Hepatocyte (in vitro differentiated cells): ENCODE results near the gene FNDC3B.

Experiments
- EZH2 ChIP-seq: fragments of 200-600 bp; sonication (generic); IDR thresholded peaks from 2 replicates; pipeline ENCODE4 v1.6.1; 2016; ENCODE audit warnings: antibody characterized with exemption, mild to moderate bottlenecking, borderline replicate concordance
- EZH2phosphoT487 ChIP-seq: fragments of 200-600 bp; sonication (generic); IDR thresholded peaks from one replicate; pipeline ENCODE4 v1.6.1; 2018; ENCODE audit warnings: antibody characterized with exemption, mild to moderate bottlenecking, low read depth, moderate library complexity; ENCODE audit not compliant: unreplicated experiment, severe bottlenecking
- TF ChIP-seq, protein P1 (sequence below): fragments of 200-600 bp; sonication (generic); IDR thresholded peaks from 2 replicates; pipeline ENCODE4 v1.5.1; 2016; ENCODE audit warnings: antibody characterized with exemption, mild to moderate bottlenecking; ENCODE audit not compliant: poor library complexity

GRCh38 chr3:172397716-172398405 lies 358.5 kb downstream of the FNDC3B start:
- no peak for TF ChIP-seq EZH2
- TF ChIP-seq, protein P1, sequence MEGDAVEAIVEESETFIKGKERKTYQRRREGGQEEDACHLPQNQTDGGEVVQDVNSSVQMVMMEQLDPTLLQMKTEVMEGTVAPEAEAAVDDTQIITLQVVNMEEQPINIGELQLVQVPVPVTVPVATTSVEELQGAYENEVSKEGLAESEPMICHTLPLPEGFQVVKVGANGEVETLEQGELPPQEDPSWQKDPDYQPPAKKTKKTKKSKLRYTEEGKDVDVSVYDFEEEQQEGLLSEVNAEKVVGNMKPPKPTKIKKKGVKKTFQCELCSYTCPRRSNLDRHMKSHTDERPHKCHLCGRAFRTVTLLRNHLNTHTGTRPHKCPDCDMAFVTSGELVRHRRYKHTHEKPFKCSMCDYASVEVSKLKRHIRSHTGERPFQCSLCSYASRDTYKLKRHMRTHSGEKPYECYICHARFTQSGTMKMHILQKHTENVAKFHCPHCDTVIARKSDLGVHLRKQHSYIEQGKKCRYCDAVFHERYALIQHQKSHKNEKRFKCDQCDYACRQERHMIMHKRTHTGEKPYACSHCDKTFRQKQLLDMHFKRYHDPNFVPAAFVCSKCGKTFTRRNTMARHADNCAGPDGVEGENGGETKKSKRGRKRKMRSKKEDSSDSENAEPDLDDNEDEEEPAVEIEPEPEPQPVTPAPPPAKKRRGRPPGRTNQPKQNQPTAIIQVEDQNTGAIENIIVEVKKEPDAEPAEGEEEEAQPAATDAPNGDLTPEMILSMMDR = no peak
- no peak for TF ChIP-seq EZH2phosphoT487
